GM19099 (cell line): ENCODE data around the gene HLA-DPA1.

Experiments used
- POLR2A ChIP-seq: IDR thresholded peaks from 3 replicates; pipeline ENCODE4 v1.6.1; 2011; ENCODE audit warnings: low read depth; ENCODE audit not compliant: insufficient read length; ENCODE audit errors: extremely low read depth

The HLA-DPA1 gene

GRCh38 chr6:33017694-33018353 is 55.6 kb downstream of the HLA-DPA1 start:
- no peak for TF ChIP-seq POLR2A

GRCh38 chr6:33017018-33017417 is 56.4 kb downstream of the HLA-DPA1 start:
- TF ChIP-seq POLR2A: no peak

- no peak for TF ChIP-seq POLR2A
Observed at GRCh38 chr6:33015798-33016197, 57.7 kb downstream of the HLA-DPA1 start.

GRCh38 chr6:33014841-33015634 is 58.4 kb downstream of the HLA-DPA1 start:
- TF ChIP-seq POLR2A: no peak
